ENCODE measurements around the gene GNB1L.

Gene GNB1L

GRCh38 chr22:19866665-19867009 is 12.0 kb upstream of the GNB1L start:
- no peak for TF ChIP-seq CTCF (IDR thresholded peaks at IDR 0.05; ENCODE audit: control insufficient read depth, insufficient read depth, low read depth, low read length, missing control alignments)
- DNase-seq (ENCODE audit: low read depth), result no peak
- no peak overlapping the region for H3K4me3 ChIP-seq (ENCODE audit: control insufficient read depth, low read depth, low read length)

GRCh38 chr22:19865141-19865829 is 10.6 kb upstream of the GNB1L start:
- no peak overlapping the region for H3K4me3 ChIP-seq (ENCODE audit: control insufficient read depth, low read depth, low read length)
- no peak for DNase-seq (ENCODE audit: low read depth)
- no peak for TF ChIP-seq CTCF (IDR thresholded peaks at IDR 0.05; ENCODE audit: control insufficient read depth, insufficient read depth, low read depth, low read length, missing control alignments)

- H3K4me3 ChIP-seq (ENCODE audit: control insufficient read depth, low read depth, low read length), result no peak overlapping the region
- TF ChIP-seq CTCF (IDR thresholded peaks at IDR 0.05; ENCODE audit: control insufficient read depth, insufficient read depth, low read depth, low read length, missing control alignments), result no peak
- DNase-seq (ENCODE audit: low read depth), result no peak
These were observed 9.9 kb upstream of the GNB1L start for GRCh38 chr22:19864538-19865106.

- TF ChIP-seq CTCF (IDR thresholded peaks at IDR 0.05; ENCODE audit: control insufficient read depth, insufficient read depth, low read depth, low read length, missing control alignments), result no peak
- no peak for DNase-seq (ENCODE audit: low read depth)
- no peak overlapping the region for H3K4me3 ChIP-seq (ENCODE audit: control insufficient read depth, low read depth, low read length)
These were observed 8.9 kb upstream of the GNB1L start for GRCh38 chr22:19863571-19863970.

- DNase-seq (ENCODE audit: low read depth), result no peak
- TF ChIP-seq CTCF (IDR thresholded peaks at IDR 0.05; ENCODE audit: control insufficient read depth, insufficient read depth, low read depth, low read length, missing control alignments), result no peak
- H3K4me3 ChIP-seq (ENCODE audit: control insufficient read depth, low read depth, low read length), result no peak overlapping the region
These were observed 8.1 kb upstream of the GNB1L start for GRCh38 chr22:19862619-19863246.

- no peak for DNase-seq (ENCODE audit: low read depth)
- no peak overlapping the region for H3K4me3 ChIP-seq (ENCODE audit: control insufficient read depth, low read depth, low read length)
- TF ChIP-seq CTCF (IDR thresholded peaks at IDR 0.05; ENCODE audit: control insufficient read depth, insufficient read depth, low read depth, low read length, missing control alignments), result no peak
These were observed 5.3 kb upstream of the GNB1L start for GRCh38 chr22:19859861-19860510.
